Gastrocnemius medialis (tissue), 4 donors: ENCODE data around the gene RNF40. TPM values are rescaled to one million over a fixed set of nuclear protein-coding genes. Genes with fewer than 3 reads are reported as not detected.

Experiments
- ATAC-seq, 2 donors: fragments of 150-250 bp; one replicate each; pipeline ENCODE4 v1.9.1; 2016
- DNase-seq, 2 donors: peaks; one replicate each; pipeline ENCODE4 v3.0.0-alpha.2; 2019
- H3K27ac ChIP-seq, 4 donors: fragments of 200-600 bp; sonication (generic); 1 replicate in 1 of 4; 2 replicates in 3 of 4; pipeline ENCODE4 v1.5.1; 2016 to 2018; ENCODE audit warnings: mild to moderate bottlenecking in 2 of 4, moderate library complexity in 1 of 4
- H3K27me3 ChIP-seq, 3 donors: fragments of 200-600 bp; sonication (generic) in 2 of 3; 1 replicate in 1 of 3; 2 replicates in 2 of 3; pipeline versions ENCODE4 v1.5.1 to v1.6.0; 2016 to 2019; ENCODE audit warnings: mild to moderate bottlenecking in 1 of 3, moderate library complexity in 1 of 3
- H3K36me3 ChIP-seq, 2 donors: fragments of 200-600 bp; sonication (generic) in 1 of 2; one replicate each; pipeline ENCODE4 v1.5.1; 2017 to 2018
- H3K4me1 ChIP-seq, 2 donors: fragments of 200-600 bp; sonication (generic) in 1 of 2; one replicate each; pipeline ENCODE4 v1.5.1; 2016 to 2017; ENCODE audit warnings: mild to moderate bottlenecking in 2 of 2
- H3K4me3 ChIP-seq, 4 donors: fragments of 200-600 bp; sonication (generic) in 3 of 4; 1 replicate in 1 of 4; 2 replicates in 3 of 4; pipeline ENCODE4 v1.5.1; 2016 to 2019; ENCODE audit warnings: mild to moderate bottlenecking in 2 of 4
- H3K9me3 ChIP-seq, 3 donors: fragments of 200-600 bp; sonication (generic) in 2 of 3; 1 replicate in 1 of 3; 2 replicates in 2 of 3; pipeline ENCODE4 v1.5.1; 2016 to 2019
- CTCF ChIP-seq, 5 experiments: fragments of 450-650 bp in 3 of 5; fragments of 200-600 bp in 2 of 5; sonication (generic) in 2 of 5; IDR thresholded peaks in 4 of 5; conservative IDR thresholded peaks in 1 of 5; 1 replicate in 4 of 5; 2 replicates in 1 of 5; pipeline ENCODE4 v1.5.1; 2016 to 2019; ENCODE audit warnings: antibody characterized with exemption in 5 of 5, mild to moderate bottlenecking in 3 of 5, moderate library complexity in 3 of 5
- POLR2A ChIP-seq, 2 donors: fragments of 450-650 bp; IDR thresholded peaks; one replicate each; pipeline ENCODE4 v1.6.1; 2017; ENCODE audit warnings: antibody characterized with exemption in 2 of 2, mild to moderate bottlenecking in 2 of 2, moderate library complexity in 2 of 2
- in situ Hi-C, 4 donors: fragments of 200-750 bp; cut with MboI; loops; one replicate each; pipeline versions ENCODE4 v1.15.0 to v1.8.0; 2017; ENCODE audit warnings: low sequenced_read_pairs in 4 of 4
- intact Hi-C: fragments of 100-400 bp; cut with DNase I; formaldehyde crosslinking; loops from one replicate; pipeline ENCODE4 v1.15.1; 2023; ENCODE audit warnings: low total_unique reads
- total RNA-seq, 4 donors: library from RNA; depleted of rRNA; stranded (reverse); fragments of >200 nt; gene quantifications; one replicate each; pipeline versions ENCODE4 v1.1.0 to v1.2.3, GENCODE V29; 2016

Gene RNF40
- total RNA-seq, 4 donors from 2014 or later, result 42.8 to 90.0 (median 57.0) TPM

- peaks cover 0 to 26% of the 10 kb centered on the region in 2 donors for H3K36me3 ChIP-seq
- peak overlapping the region; percentile 80 to 95 (median 91) for H3K27ac ChIP-seq
- in situ Hi-C loops (no loop called here), intact Hi-C loops (no loop called here)
- ATAC-seq (peak; percentile 50 to 53), DNase-seq (peak in 1 of 2 donors; percentile 75)
- H3K4me1 ChIP-seq, result peaks cover 15 to 18% of the 10 kb centered on the region in 2 donors
- no peaks in the 10 kb centered on the region for H3K9me3 ChIP-seq
- H3K4me3 ChIP-seq, result peak overlapping the region; percentile 73 to 95 (median 87)
- H3K27me3 ChIP-seq, result no peaks in the 10 kb centered on the region
- no peak for TF ChIP-seq CTCF (IDR thresholded peaks at IDR 0.05 in 4 of 5, conservative IDR thresholded peaks at IDR 0.05 in 1 of 5)
Observed at GRCh38 chr16:30785126-30786106, 23.3 kb downstream of the RNF40 start.

DNA sequence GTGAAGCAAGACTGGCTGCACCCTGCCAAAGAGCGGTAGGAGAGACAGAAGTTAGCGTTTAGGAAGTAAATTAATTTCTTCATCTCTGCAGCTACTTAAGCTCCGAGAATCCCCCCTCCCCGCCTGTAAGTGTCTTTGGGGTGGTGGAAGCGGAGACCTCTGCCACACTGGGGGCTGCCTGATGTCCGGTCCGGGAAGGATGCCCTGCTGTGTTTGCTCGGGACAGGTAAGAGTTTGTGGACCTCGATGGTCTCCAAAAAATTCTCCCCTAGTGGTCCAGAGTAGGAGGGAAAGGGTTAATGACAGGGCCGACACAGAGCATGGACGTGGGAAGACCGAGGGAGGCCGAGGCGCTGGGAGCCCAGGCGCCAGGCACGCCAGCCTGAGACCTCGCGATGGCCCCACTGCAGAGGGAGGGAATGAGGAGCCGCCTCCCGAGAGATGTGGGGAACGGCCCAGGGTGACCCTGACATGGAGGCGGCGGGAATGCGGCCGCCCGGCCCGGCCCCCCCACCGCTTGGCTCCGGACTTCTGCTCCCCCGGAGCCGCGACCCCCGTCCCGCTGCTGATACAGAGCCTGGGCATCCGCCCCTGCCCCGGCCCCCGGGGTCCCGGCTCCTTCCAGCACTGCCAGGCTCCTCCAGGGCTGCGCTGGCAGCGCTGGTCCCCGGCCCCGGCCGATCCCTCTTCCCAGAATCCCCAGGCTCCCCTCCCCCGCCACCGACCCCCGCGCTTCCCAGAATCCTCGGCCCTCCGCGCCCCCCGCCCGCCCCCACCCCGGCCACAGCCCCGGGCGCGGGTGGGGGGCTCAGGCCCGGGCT lies 24.2 kb downstream of the RNF40 start:
- no peak for DNase-seq
- ATAC-seq, result peak; percentile 37 to 47
- intact Hi-C loops, result no loop called here
- TF ChIP-seq POLR2A (IDR thresholded peaks at IDR 0.05), result no peak
- no peak for TF ChIP-seq CTCF (IDR thresholded peaks at IDR 0.05 in 4 of 5, conservative IDR thresholded peaks at IDR 0.05 in 1 of 5)
- peaks cover 15 to 18% of the 10 kb centered on the region in 2 donors for H3K4me1 ChIP-seq
- in situ Hi-C loops, result no loop called here
- H3K27ac ChIP-seq, result peak overlapping the region; percentile 80 to 95 (median 91)
- no peaks in the 10 kb centered on the region for H3K27me3 ChIP-seq
- peak overlapping the region; percentile 73 to 95 (median 87) for H3K4me3 ChIP-seq
- H3K9me3 ChIP-seq, result no peaks in the 10 kb centered on the region
- H3K36me3 ChIP-seq, result peaks cover 0 to 25% of the 10 kb centered on the region in 2 donors

DNA sequence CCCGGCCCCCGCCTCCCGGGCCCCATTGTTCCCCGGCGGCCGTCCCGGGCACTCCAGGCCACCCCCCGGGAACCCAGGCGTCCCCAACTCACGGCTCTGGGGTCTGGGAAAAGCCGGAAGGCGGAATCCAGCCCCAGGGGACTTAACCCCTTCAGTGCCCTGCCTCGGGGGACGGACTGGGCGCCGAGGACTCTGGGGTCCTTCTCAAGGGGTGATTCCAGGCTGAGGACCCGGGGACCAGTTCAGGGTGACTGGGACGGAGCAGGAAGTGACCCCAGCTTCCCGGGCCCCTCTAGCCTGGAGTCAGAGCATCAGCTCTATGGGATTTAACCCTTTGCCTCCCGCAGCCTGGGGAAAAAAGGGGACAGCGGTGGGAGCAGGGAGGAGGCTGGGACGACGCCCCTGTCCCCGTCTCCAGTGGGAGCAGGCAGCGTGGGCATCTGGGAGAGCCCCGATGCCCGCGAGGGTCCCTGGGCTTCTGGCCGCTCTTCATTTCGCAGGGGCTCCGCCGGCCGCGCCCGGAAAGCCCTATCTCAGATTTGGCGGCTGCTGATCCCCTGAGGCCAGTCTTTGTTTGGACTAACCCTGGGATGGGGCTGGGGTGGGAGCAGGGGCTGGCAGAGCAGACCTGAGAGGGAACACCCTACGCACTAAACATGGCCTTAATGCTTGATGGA lies 25.0 kb downstream of the RNF40 start, which contains the start of gene ZNF629:
Gene ZNF629, minus strand, starts transcription at position 270 of the 677 bp plus-strand sequence. CDS start 2,723 bp downstream, outside the sequence.
- Histone ChIP-seq H3K36me3 (peaks cover 0 to 17% of the 10 kb centered on the region in 2 donors), H3K4me3 (peak within 1 kb of the TSS; percentile 73 to 95 (median 87)), H3K27me3 (no peaks in the 10 kb centered on the region), H3K9me3 (no peaks in the 10 kb centered on the region), H3K27ac (peak within 1 kb of the TSS; percentile 80 to 95 (median 91)), H3K4me1 (peaks cover 15 to 18% of the 10 kb centered on the region in 2 donors)
- in situ Hi-C loops (no loop called here), intact Hi-C loops (loop anchor here (1.0 kb wide), 1 partner anchor 18 kb away; no protein-coding TSS in a partner anchor)
- peak in 1 of 2 donors; percentile 62 for DNase-seq
- ATAC-seq, result peak; percentile 73 to 78
- TF ChIP-seq CTCF (IDR thresholded peaks at IDR 0.05 in 4 of 5, conservative IDR thresholded peaks at IDR 0.05 in 1 of 5), result peak in 2 of 5 experiments; percentile 10 to 11
- no peak for TF ChIP-seq POLR2A (IDR thresholded peaks at IDR 0.05)
